KMS-11 (cell line): ENCODE measurements around the gene KLF11.

Experiments
- H2AFZ ChIP-seq: fragments of 200-600 bp; sonication (generic); 2 replicates; pipeline ENCODE4 v1.6.1; 2016; ENCODE audit warnings: antibody characterized with exemption, mixed run types, low read depth
- H3K27ac ChIP-seq: fragments of 200-600 bp; sonication (generic); 2 replicates; pipeline ENCODE4 v1.6.1; 2016; ENCODE audit warnings: mild to moderate bottlenecking, mixed run types
- H3K27me3 ChIP-seq: fragments of 200-600 bp; sonication (generic); 2 replicates; pipeline ENCODE4 v1.6.1; 2017; ENCODE audit warnings: mild to moderate bottlenecking, low read depth, mixed run types, moderate library complexity; ENCODE audit not compliant: insufficient read depth
- H3K36me3 ChIP-seq: fragments of 200-600 bp; sonication (generic); 2 replicates; pipeline ENCODE4 v1.6.1; 2017; ENCODE audit warnings: mild to moderate bottlenecking, mixed run types; ENCODE audit not compliant: insufficient read depth
- H3K4me1 ChIP-seq: fragments of 200-600 bp; sonication (generic); 2 replicates; pipeline ENCODE4 v1.6.1; 2016; ENCODE audit warnings: mild to moderate bottlenecking, low read depth, mixed run types; ENCODE audit not compliant: poor library complexity, severe bottlenecking
- H3K4me2 ChIP-seq: fragments of 200-600 bp; sonication (generic); 2 replicates; pipeline ENCODE4 v1.7.0; 2016; ENCODE audit warnings: mild to moderate bottlenecking, mixed run types
- H3K4me3 ChIP-seq: fragments of 200-600 bp; sonication (generic); IDR thresholded peaks from 2 replicates; pipeline ENCODE4 v1.6.1; 2017; ENCODE audit warnings: low read depth, low read length, mixed read lengths; ENCODE audit not compliant: insufficient read depth
- H3K79me2 ChIP-seq: fragments of 200-600 bp; sonication (generic); 2 replicates; pipeline ENCODE4 v1.6.1; 2016; ENCODE audit warnings: low read depth, mixed run types; ENCODE audit not compliant: insufficient read depth
- H3K9ac ChIP-seq: fragments of 200-600 bp; sonication (generic); 2 replicates; pipeline ENCODE4 v1.6.1; 2016; ENCODE audit warnings: mild to moderate bottlenecking, mixed run types
- H4K20me1 ChIP-seq: fragments of 200-600 bp; sonication (generic); 2 replicates; pipeline ENCODE4 v1.6.1; 2016; ENCODE audit warnings: mild to moderate bottlenecking, mixed run types; ENCODE audit not compliant: insufficient read depth
- CTCF ChIP-seq: fragments of 200-600 bp; sonication (generic); conservative IDR thresholded peaks from 2 replicates; pipeline ENCODE4 v1.6.1; 2017; ENCODE audit warnings: low read depth, mild to moderate bottlenecking, antibody characterized with exemption, low read length, moderate library complexity, mixed read lengths

KLF11 gene

GRCh38 chr2:10073706-10074105 is 30.4 kb downstream of the KLF11 start:
- H3K4me3 ChIP-seq = no peak overlapping the region
- H3K9ac ChIP-seq = no peak overlapping the region
- H2AFZ ChIP-seq = no peak overlapping the region
- H3K4me1 ChIP-seq = no peaks in the 10 kb centered on the region
- no peaks in the 10 kb centered on the region for H4K20me1 ChIP-seq
- H3K36me3 ChIP-seq = no peaks in the 10 kb centered on the region
- H3K79me2 ChIP-seq = no peaks in the 10 kb centered on the region
- no peak overlapping the region for H3K27ac ChIP-seq
- H3K4me2 ChIP-seq = no peak overlapping the region
- peaks cover 4% of the 10 kb centered on the region for H3K27me3 ChIP-seq
- no peak for TF ChIP-seq CTCF

- H2AFZ ChIP-seq = no peak overlapping the region
- H3K79me2 ChIP-seq = no peaks in the 10 kb centered on the region
- no peak overlapping the region for H3K27ac ChIP-seq
- H3K4me3 ChIP-seq = no peak overlapping the region
- peaks cover 4% of the 10 kb centered on the region for H3K27me3 ChIP-seq
- TF ChIP-seq CTCF = no peak
- no peaks in the 10 kb centered on the region for H3K36me3 ChIP-seq
- H4K20me1 ChIP-seq = no peaks in the 10 kb centered on the region
- H3K4me1 ChIP-seq = no peaks in the 10 kb centered on the region
- H3K9ac ChIP-seq = no peak overlapping the region
- no peak overlapping the region for H3K4me2 ChIP-seq
These were observed 31.8 kb downstream of the KLF11 start for GRCh38 chr2:10075101-10075500.

GRCh38 chr2:10075571-10076209 is 32.3 kb downstream of the KLF11 start:
- Histone ChIP-seq H3K4me1 (no peaks in the 10 kb centered on the region), H3K9ac (no peak overlapping the region), H2AFZ (no peak overlapping the region), H3K4me3 (no peak overlapping the region), H3K4me2 (no peak overlapping the region), H3K79me2 (no peaks in the 10 kb centered on the region), H3K27me3 (peaks cover 4% of the 10 kb centered on the region), H4K20me1 (no peaks in the 10 kb centered on the region), H3K27ac (no peak overlapping the region), H3K36me3 (no peaks in the 10 kb centered on the region)
- TF ChIP-seq CTCF = no peak

- H3K4me2 ChIP-seq = no peak overlapping the region
- TF ChIP-seq CTCF = no peak
- H4K20me1 ChIP-seq = no peaks in the 10 kb centered on the region
- no peak overlapping the region for H3K4me3 ChIP-seq
- no peak overlapping the region for H3K9ac ChIP-seq
- peaks cover 4% of the 10 kb centered on the region for H3K27me3 ChIP-seq
- H3K27ac ChIP-seq = no peak overlapping the region
- no peaks in the 10 kb centered on the region for H3K4me1 ChIP-seq
- no peaks in the 10 kb centered on the region for H3K79me2 ChIP-seq
- no peaks in the 10 kb centered on the region for H3K36me3 ChIP-seq
- no peak overlapping the region for H2AFZ ChIP-seq
These were observed 33.2 kb downstream of the KLF11 start for GRCh38 chr2:10076511-10076910.
